ENCODE measurements around the gene EXOSC9. TPM values are rescaled to one million over a fixed set of nuclear protein-coding genes. Genes with fewer than 3 reads are reported as not detected.

The EXOSC9 gene
- total RNA-seq, 1 experiment from 2014 or later: 19.3 TPM

- ATAC-seq (no peak), DNase-seq (ENCODE audit: low read depth, low spot score) (no peak)
- Histone ChIP-seq H3K27me3 (ENCODE audit: control insufficient read depth, insufficient read depth, low read length) (no peaks in the 10 kb centered on the region), H3K9me3 (ENCODE audit: control insufficient read depth, insufficient read depth, low read depth, low read length) (no peaks in the 10 kb centered on the region), H3K4me1 (ENCODE audit: control insufficient read depth, insufficient read depth, low read length) (no peaks in the 10 kb centered on the region), H3K4me3 (ENCODE audit: low read depth in 2 of 2, low read length in 2 of 2) (no peak overlapping the region), H3K27ac (ENCODE audit: low read length) (no peak overlapping the region), H3K36me3 (ENCODE audit: control insufficient read depth, insufficient read depth, low read length) (no peaks in the 10 kb centered on the region; the same call in 1 of the 2 replicates)
- no TSS peak for BruUV-seq (replicated peaks)
- ChIA-PET POLR2A (no interaction called here), CTCF (no interaction called here)
- in situ Hi-C loops (cut with HindIII; ENCODE audit: low pct_unique_long_range_greater_than_20kb, low sequenced_read_pairs) (no loop called here), intact Hi-C loops (cut with micrococcal nuclease; ENCODE audit: unreplicated experiment) (no loop called here)
- TF ChIP-seq CTCF (IDR thresholded peaks at IDR 0.05) (no peak), SIN3A (IDR thresholded peaks at IDR 0.05; ENCODE audit: borderline replicate concordance, insufficient read depth, low read depth, low read length) (no peak), REST (IDR thresholded peaks at IDR 0.05; ENCODE audit: insufficient read depth in 1 of 2, low read depth in 2 of 2, low read length in 1 of 2) (no peak), POLR2AphosphoS5 (IDR thresholded peaks at IDR 0.05; ENCODE audit: low read depth, low read length) (no peak), TCF7L2 (IDR thresholded peaks at IDR 0.05; ENCODE audit: low read depth, low read length) (no peak)
Observed at GRCh38 chr4:121851354-121851753, 50.2 kb downstream of the EXOSC9 start.

GRCh38 chr4:121860121-121860520 lies 59.0 kb downstream of the EXOSC9 start:
- no peaks in the 10 kb centered on the region for H3K9me3 ChIP-seq (ENCODE audit: control insufficient read depth, insufficient read depth, low read depth, low read length)
- DNase-seq (ENCODE audit: low read depth, low spot score) (no peak), ATAC-seq (no peak)
- peaks cover 2% of the 10 kb centered on the region; the same call in 1 of the 2 replicates for H3K36me3 ChIP-seq (ENCODE audit: control insufficient read depth, insufficient read depth, low read length)
- ChIA-PET CTCF (no interaction called here), POLR2A (no interaction called here)
- TF ChIP-seq REST (IDR thresholded peaks at IDR 0.05; ENCODE audit: insufficient read depth in 1 of 2, low read depth in 2 of 2, low read length in 1 of 2) (no peak), SIN3A (IDR thresholded peaks at IDR 0.05; ENCODE audit: borderline replicate concordance, insufficient read depth, low read depth, low read length) (no peak), TCF7L2 (IDR thresholded peaks at IDR 0.05; ENCODE audit: low read depth, low read length) (no peak), CTCF (IDR thresholded peaks at IDR 0.05) (no peak), POLR2AphosphoS5 (IDR thresholded peaks at IDR 0.05; ENCODE audit: low read depth, low read length) (no peak)
- H3K4me1 ChIP-seq (ENCODE audit: control insufficient read depth, insufficient read depth, low read length): no peaks in the 10 kb centered on the region
- no peaks in the 10 kb centered on the region for H3K27me3 ChIP-seq (ENCODE audit: control insufficient read depth, insufficient read depth, low read length)
- BruUV-seq (replicated peaks): no TSS peak
- in situ Hi-C loops (cut with HindIII; ENCODE audit: low pct_unique_long_range_greater_than_20kb, low sequenced_read_pairs) (no loop called here), intact Hi-C loops (cut with micrococcal nuclease; ENCODE audit: unreplicated experiment) (no loop called here)
- no peak overlapping the region for H3K4me3 ChIP-seq (ENCODE audit: low read depth in 2 of 2, low read length in 2 of 2)
- H3K27ac ChIP-seq (ENCODE audit: low read length): no peak overlapping the region

Measured in Panc1 (cell line).